HEK293T (cell line): ENCODE results near the gene CBFA2T2.
"Not testable (repeated sequence)": the region's sequence is repeated elsewhere in the genome, so short reads cannot be mapped to it uniquely, and the experiment has no call there.

Source experiments
- FOXA1 ChIP-seq: fragments of 450-650 bp; IDR thresholded peaks from 2 replicates; pipeline ENCODE4 v1.6.1; 2016; ENCODE audit warnings: mild to moderate bottlenecking
- L3MBTL2 ChIP-seq: fragments of 450-650 bp; conservative IDR thresholded peaks from 2 replicates; pipeline ENCODE4 v1.6.1; 2016; ENCODE audit warnings: mild to moderate bottlenecking
- NFRKB ChIP-seq: fragments of 450-650 bp; IDR thresholded peaks from 2 replicates; pipeline ENCODE4 v1.6.1; 2016; ENCODE audit warnings: mild to moderate bottlenecking, moderate library complexity
- PKNOX1 ChIP-seq: fragments of 450-650 bp; IDR thresholded peaks from 2 replicates; pipeline ENCODE4 v1.6.1; 2016
- SP1 ChIP-seq: fragments of 450-650 bp; IDR thresholded peaks from 2 replicates; pipeline ENCODE4 v1.6.1; 2017

GRCh38 chr20:33456916-33457642 lies 32.8 kb upstream of the CBFA2T2 start:
- TF ChIP-seq NFRKB, PKNOX1, FOXA1, SP1, L3MBTL2: not testable (repeated sequence)
